Muscle layer of colon (tissue), 2 donors: Measurements from ENCODE around the gene MUC13.

Source experiments
- H3K27ac ChIP-seq: one replicate; pipeline ENCODE4 v1.7.0; 2013; ENCODE audit warnings: low read depth, mild to moderate bottlenecking, low read length, moderate library complexity
- H3K27me3 ChIP-seq, 2 donors: one replicate each; pipeline ENCODE4 v1.7.0; 2013; ENCODE audit warnings: low read length in 2 of 2, mild to moderate bottlenecking in 2 of 2; ENCODE audit not compliant: insufficient read depth in 2 of 2, control insufficient read depth in 1 of 2
- H3K36me3 ChIP-seq: one replicate; pipeline ENCODE4 v1.7.0; 2013; ENCODE audit warnings: mild to moderate bottlenecking, low read length; ENCODE audit not compliant: insufficient read depth
- H3K4me1 ChIP-seq: one replicate; pipeline ENCODE4 v1.7.0; 2013; ENCODE audit warnings: mild to moderate bottlenecking, low read length; ENCODE audit not compliant: insufficient read depth
- H3K4me3 ChIP-seq, 2 donors: one replicate each; pipeline ENCODE4 v1.7.0; 2013; ENCODE audit warnings: low read length in 2 of 2, low read depth in 1 of 2, mild to moderate bottlenecking in 1 of 2, moderate library complexity in 1 of 2
- H3K9ac ChIP-seq: one replicate; pipeline ENCODE4 v1.7.0; 2013; ENCODE audit warnings: low read length
- H3K9me3 ChIP-seq: one replicate; pipeline ENCODE4 v1.7.0; 2013; ENCODE audit warnings: mild to moderate bottlenecking, low read length
- donor health status: abdominal sarcoma.
- donor health status: Adenocarcinoma of cecum.

Gene MUC13

GRCh38 chr3:124893526-124893925, 41.0 kb downstream of the MUC13 start:
- no peak overlapping the region for H3K27ac ChIP-seq
- no peaks in the 10 kb centered on the region for H3K4me1 ChIP-seq
- H3K4me3 ChIP-seq: no peak overlapping the region
- H3K9ac ChIP-seq: no peak overlapping the region
- H3K27me3 ChIP-seq: no peaks in the 10 kb centered on the region
- H3K9me3 ChIP-seq: no peaks in the 10 kb centered on the region
- H3K36me3 ChIP-seq: no peaks in the 10 kb centered on the region

- H3K27me3 ChIP-seq: no peaks in the 10 kb centered on the region
- H3K27ac ChIP-seq: no peak overlapping the region
- H3K4me1 ChIP-seq: peaks cover 3% of the 10 kb centered on the region
- no peaks in the 10 kb centered on the region for H3K9me3 ChIP-seq
- H3K36me3 ChIP-seq: no peaks in the 10 kb centered on the region
- no peak overlapping the region for H3K4me3 ChIP-seq
- no peak overlapping the region for H3K9ac ChIP-seq
These were observed 43.9 kb downstream of the MUC13 start for GRCh38 chr3:124890573-124891190.

GRCh38 chr3:124888482-124889441, 45.8 kb downstream of the MUC13 start:
- H3K9me3 ChIP-seq: no peaks in the 10 kb centered on the region
- peaks cover 11% of the 10 kb centered on the region for H3K4me1 ChIP-seq
- H3K36me3 ChIP-seq: no peaks in the 10 kb centered on the region
- no peak overlapping the region for H3K4me3 ChIP-seq
- no peaks in the 10 kb centered on the region for H3K27me3 ChIP-seq
- H3K9ac ChIP-seq: no peak overlapping the region
- no peak overlapping the region for H3K27ac ChIP-seq

- Histone ChIP-seq H3K4me3 (peak overlapping the region in 1 of 2 donors; percentile 74), H3K36me3 (no peaks in the 10 kb centered on the region), H3K9ac (no peak overlapping the region), H3K27ac (no peak overlapping the region), H3K9me3 (no peaks in the 10 kb centered on the region), H3K27me3 (no peaks in the 10 kb centered on the region), H3K4me1 (peaks cover 19% of the 10 kb centered on the region)
These were observed 46.6 kb downstream of the MUC13 start for GRCh38 chr3:124887932-124888298.

- Histone ChIP-seq H3K4me1 (peaks cover 25% of the 10 kb centered on the region), H3K9me3 (no peaks in the 10 kb centered on the region), H3K4me3 (peak within 1 kb of the TSS; percentile 64 to 77), H3K27ac (peak within 1 kb of the TSS; percentile 86), H3K36me3 (no peaks in the 10 kb centered on the region), H3K9ac (no peak within 1 kb of the TSS), H3K27me3 (no peaks in the 10 kb centered on the region)
These were observed 47.2 kb downstream of the MUC13 start, which contains the start of gene ITGB5 for GRCh38 chr3:124887177-124887931. ITGB5 (minus strand) TSS chr3:124887365; CDS start chr3:124887000, 365 bp downstream.

- Histone ChIP-seq H3K4me1 (peaks cover 31% of the 10 kb centered on the region), H3K9me3 (no peaks in the 10 kb centered on the region), H3K9ac (peak overlapping the region; percentile 57), H3K27me3 (no peaks in the 10 kb centered on the region), H3K4me3 (peak overlapping the region; percentile 64 to 77), H3K27ac (peak overlapping the region; percentile 80), H3K36me3 (no peaks in the 10 kb centered on the region)
These were observed 48.1 kb downstream of the MUC13 start for GRCh38 chr3:124886168-124887056.

GRCh38 chr3:124885466-124886167, 48.9 kb downstream of the MUC13 start:
- no peaks in the 10 kb centered on the region for H3K9me3 ChIP-seq
- peak overlapping the region; percentile 60 for H3K27ac ChIP-seq
- H3K36me3 ChIP-seq: no peaks in the 10 kb centered on the region
- H3K4me1 ChIP-seq: peaks cover 31% of the 10 kb centered on the region
- peak overlapping the region; percentile 57 for H3K9ac ChIP-seq
- no peaks in the 10 kb centered on the region for H3K27me3 ChIP-seq
- peak overlapping the region; percentile 64 to 77 for H3K4me3 ChIP-seq

- H3K36me3 ChIP-seq: no peaks in the 10 kb centered on the region
- no peak overlapping the region for H3K27ac ChIP-seq
- peaks cover 32% of the 10 kb centered on the region for H3K4me1 ChIP-seq
- no peaks in the 10 kb centered on the region for H3K9me3 ChIP-seq
- H3K9ac ChIP-seq: no peak overlapping the region
- no peak overlapping the region for H3K4me3 ChIP-seq
- no peaks in the 10 kb centered on the region for H3K27me3 ChIP-seq
These were observed 50.0 kb downstream of the MUC13 start for GRCh38 chr3:124884474-124885101.

GRCh38 chr3:124883766-124884473, 50.6 kb downstream of the MUC13 start:
- Histone ChIP-seq H3K27ac (no peak overlapping the region), H3K4me1 (peaks cover 38% of the 10 kb centered on the region), H3K27me3 (no peaks in the 10 kb centered on the region), H3K4me3 (no peak overlapping the region), H3K9ac (no peak overlapping the region), H3K9me3 (no peaks in the 10 kb centered on the region), H3K36me3 (no peaks in the 10 kb centered on the region)
